Neuron (in vitro differentiated cells): ENCODE measurements around the gene TEX19.

Source experiments
- H2AFZ ChIP-seq: one replicate; pipeline ENCODE4 v1.6.1; 2013; ENCODE audit warnings: low read depth, mild to moderate bottlenecking, inconsistent platforms, low read length, moderate library complexity
- H3K27me3 ChIP-seq: one replicate; pipeline ENCODE4 v1.6.1; 2013; ENCODE audit warnings: low read length; ENCODE audit not compliant: insufficient read depth
- H3K36me3 ChIP-seq: one replicate; pipeline ENCODE4 v1.6.1; 2013; ENCODE audit warnings: low read length; ENCODE audit not compliant: insufficient read depth
- H3K4me1 ChIP-seq: one replicate; pipeline ENCODE4 v1.6.1; 2013; ENCODE audit warnings: low read length; ENCODE audit not compliant: insufficient read depth
- H3K4me3 ChIP-seq: 2 replicates; pipeline ENCODE4 v1.5.1; 2013; ENCODE audit warnings: mild to moderate bottlenecking, low read length, moderate library complexity
- H3K9me3 ChIP-seq: one replicate; pipeline ENCODE4 v1.6.1; 2013; ENCODE audit warnings: low read length

The TEX19 gene

DNA sequence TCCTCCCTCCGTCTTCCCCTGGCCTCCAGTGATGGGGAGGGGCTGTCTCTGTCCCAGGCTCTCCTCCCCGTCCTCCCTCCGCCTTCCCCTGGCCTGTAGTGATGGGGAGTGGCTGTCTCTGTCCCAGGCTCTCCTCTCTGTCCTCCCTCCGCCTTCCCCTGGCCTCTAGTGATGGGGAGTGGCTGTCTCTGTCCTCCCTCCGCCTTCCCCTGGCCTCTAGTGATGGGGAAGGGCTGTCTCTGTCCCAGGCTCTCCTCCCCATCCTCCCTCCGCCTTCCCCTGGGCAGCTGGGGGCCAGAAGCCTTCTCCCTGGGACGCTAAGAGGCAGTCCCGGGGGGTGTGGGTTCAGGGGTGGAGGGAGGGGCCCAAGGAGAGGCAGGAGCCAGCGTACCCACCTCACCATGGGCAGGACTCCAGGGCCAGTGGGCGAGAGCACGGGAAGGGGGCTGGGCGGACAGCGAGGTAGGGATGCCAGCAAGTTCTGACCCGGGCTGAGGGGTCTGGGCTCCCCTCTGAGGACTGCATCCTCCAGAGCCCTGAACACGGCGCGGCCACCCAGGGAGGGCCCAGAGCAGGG lies 27.3 kb downstream of the TEX19 start:
- Histone ChIP-seq H3K36me3 (peaks cover 5% of the 10 kb centered on the region), H3K27me3 (no peaks in the 10 kb centered on the region), H3K9me3 (no peaks in the 10 kb centered on the region), H2AFZ (no peak overlapping the region), H3K4me1 (peaks cover 23% of the 10 kb centered on the region), H3K4me3 (no peak overlapping the region)

DNA sequence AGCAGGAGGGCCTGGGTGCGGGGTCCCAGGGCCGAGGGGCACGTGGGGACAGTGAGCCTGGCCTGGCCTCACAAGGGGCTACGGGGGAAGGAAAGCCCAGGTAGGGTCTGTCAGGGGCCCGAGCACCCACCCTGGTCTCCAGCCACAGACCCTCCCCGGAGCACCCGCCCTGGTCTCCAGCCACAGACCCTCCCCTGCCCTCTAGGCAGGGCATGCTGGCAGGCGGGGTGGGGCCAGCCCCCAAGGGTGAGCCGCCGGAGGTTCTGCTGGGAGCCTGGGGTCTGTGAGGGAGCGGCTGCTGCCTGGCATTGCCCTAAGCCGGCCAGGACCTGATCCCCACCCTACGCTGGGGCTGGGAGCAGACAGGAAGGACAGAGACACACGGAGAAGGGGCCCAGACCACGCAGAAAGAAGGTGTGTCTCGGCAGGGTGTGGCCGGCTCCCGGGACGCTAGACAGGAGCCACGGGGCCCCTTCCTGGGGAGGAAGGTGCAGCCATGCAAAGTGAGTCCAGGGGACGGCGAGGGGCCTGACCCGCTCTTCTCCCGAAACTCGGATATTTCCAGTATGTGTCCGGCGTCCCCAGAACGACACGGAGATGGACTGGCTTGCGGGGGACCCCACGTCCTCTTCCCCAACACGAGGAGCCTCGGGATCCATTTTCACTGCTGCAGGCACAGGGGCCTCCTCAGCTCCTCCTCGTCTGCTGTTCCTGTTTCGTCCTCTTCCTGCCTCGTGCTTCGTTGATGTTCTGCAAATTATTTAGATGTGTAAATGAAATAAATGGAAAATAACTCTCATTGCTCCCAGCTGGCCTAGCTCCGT lies 28.0 kb downstream of the TEX19 start:
- H3K9me3 ChIP-seq = no peaks in the 10 kb centered on the region
- no peaks in the 10 kb centered on the region for H3K27me3 ChIP-seq
- no peak overlapping the region for H2AFZ ChIP-seq
- peaks cover 8% of the 10 kb centered on the region for H3K36me3 ChIP-seq
- peaks cover 23% of the 10 kb centered on the region for H3K4me1 ChIP-seq
- no peak overlapping the region for H3K4me3 ChIP-seq

DNA sequence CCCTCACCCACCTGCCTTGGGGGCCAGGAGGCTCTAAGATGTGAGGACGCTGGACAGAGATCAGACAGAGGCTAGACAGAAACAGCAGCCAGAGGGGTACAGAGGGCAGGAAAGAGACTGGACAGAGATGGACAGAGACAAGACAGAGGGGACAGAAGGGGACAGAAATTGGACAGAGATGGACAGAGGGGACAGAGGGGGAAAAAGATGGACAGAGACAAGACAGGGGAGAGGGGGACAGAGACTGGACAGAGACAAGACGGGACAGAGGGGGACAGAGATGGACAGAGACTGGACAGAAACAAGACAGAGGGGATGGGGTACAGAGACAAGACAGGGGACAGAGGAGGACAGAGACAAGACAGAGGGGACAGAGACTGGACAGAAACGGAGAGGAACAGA lies 28.7 kb downstream of the TEX19 start:
- no peaks in the 10 kb centered on the region for H3K27me3 ChIP-seq
- no peak overlapping the region for H2AFZ ChIP-seq
- H3K4me1 ChIP-seq = peaks cover 23% of the 10 kb centered on the region
- no peaks in the 10 kb centered on the region for H3K9me3 ChIP-seq
- peaks cover 14% of the 10 kb centered on the region for H3K36me3 ChIP-seq
- no peak overlapping the region for H3K4me3 ChIP-seq

DNA sequence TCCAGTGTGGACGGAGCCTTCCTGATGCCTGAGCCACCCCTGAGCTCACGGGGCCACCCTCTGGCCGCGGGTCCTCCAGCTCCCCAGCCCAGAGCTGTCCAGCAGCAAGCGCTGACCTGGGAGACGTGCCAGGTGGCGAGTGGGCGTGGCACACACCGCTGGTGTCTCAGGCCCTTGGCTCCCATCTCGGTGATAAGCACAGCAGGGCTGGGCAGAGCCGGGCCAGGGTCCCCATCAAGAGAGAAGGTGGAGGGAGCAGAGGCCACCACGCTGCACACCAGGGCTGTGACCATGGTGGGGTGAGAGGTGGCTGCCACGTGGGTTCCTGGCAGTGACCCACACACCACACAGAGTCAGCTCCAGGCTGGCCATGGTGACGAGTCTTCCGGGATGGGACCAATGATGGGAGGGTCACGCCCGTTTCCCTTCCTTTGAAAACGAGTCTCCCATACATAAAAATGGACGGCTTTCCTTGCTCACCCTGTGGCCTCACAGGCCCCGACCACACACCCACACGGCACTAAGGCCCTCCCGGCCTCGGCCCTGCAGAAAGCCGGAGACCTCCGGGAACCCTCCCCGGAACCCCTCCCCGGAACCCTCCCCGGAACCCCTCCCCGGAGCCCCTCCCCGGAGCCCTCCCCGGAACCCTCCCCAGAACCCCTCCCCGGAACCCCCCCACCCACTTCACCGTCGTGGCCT lies 29.3 kb downstream of the TEX19 start:
- Histone ChIP-seq H3K36me3 (peaks cover 20% of the 10 kb centered on the region), H2AFZ (no peak overlapping the region), H3K27me3 (no peaks in the 10 kb centered on the region), H3K9me3 (no peaks in the 10 kb centered on the region), H3K4me1 (peaks cover 23% of the 10 kb centered on the region), H3K4me3 (no peak overlapping the region)

DNA sequence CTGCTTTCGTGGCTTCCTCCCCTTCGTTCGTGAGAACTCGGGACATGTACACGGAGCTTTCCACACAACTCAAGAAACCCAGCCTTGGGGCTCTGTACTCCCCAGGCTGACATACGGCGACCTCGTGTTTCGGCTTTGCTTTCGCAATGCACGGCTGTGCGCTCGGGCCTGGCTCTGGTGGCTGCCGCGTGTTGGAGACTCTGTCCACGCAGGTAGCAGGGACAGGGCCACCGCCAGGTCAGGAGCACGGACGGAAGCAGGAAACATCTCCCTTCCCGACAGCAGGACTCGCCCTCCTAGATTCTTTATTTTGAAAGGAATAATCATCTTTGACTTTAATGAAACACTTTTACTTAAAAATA lies 29.9 kb downstream of the TEX19 start:
- H3K4me3 ChIP-seq = no peak overlapping the region
- H3K9me3 ChIP-seq = no peaks in the 10 kb centered on the region

DNA sequence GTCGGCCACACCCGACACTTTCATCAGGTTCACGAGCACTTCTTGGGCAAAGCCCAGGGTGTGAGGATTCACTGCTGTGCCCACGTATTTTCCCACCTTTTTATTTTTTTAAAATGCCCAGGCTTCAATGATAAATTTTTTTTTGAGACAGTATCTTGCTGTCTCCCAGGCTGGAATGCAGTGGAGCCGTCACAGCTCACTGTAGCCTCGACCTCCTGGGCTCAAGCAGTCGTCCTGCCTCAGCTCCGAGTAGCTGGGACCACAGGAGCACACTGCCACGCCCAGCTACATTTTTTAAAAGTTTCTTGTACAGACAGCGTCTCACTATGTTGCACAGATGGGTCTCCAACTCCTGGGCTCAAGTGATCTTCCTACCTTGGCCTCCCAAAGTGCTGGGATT lies 30.3 kb downstream of the TEX19 start:
- H3K4me3 ChIP-seq = no peak overlapping the region
- no peak overlapping the region for H2AFZ ChIP-seq
- H3K4me1 ChIP-seq = peaks cover 17% of the 10 kb centered on the region
- no peaks in the 10 kb centered on the region for H3K27me3 ChIP-seq
- H3K36me3 ChIP-seq = peaks cover 24% of the 10 kb centered on the region
- no peaks in the 10 kb centered on the region for H3K9me3 ChIP-seq

More for the DNA sequence above, 29.9 kb downstream of the TEX19 start:
- H3K36me3 ChIP-seq = peaks cover 21% of the 10 kb centered on the region
- H3K4me1 ChIP-seq = peaks cover 18% of the 10 kb centered on the region
- H3K27me3 ChIP-seq = no peaks in the 10 kb centered on the region
- H2AFZ ChIP-seq = no peak overlapping the region

DNA sequence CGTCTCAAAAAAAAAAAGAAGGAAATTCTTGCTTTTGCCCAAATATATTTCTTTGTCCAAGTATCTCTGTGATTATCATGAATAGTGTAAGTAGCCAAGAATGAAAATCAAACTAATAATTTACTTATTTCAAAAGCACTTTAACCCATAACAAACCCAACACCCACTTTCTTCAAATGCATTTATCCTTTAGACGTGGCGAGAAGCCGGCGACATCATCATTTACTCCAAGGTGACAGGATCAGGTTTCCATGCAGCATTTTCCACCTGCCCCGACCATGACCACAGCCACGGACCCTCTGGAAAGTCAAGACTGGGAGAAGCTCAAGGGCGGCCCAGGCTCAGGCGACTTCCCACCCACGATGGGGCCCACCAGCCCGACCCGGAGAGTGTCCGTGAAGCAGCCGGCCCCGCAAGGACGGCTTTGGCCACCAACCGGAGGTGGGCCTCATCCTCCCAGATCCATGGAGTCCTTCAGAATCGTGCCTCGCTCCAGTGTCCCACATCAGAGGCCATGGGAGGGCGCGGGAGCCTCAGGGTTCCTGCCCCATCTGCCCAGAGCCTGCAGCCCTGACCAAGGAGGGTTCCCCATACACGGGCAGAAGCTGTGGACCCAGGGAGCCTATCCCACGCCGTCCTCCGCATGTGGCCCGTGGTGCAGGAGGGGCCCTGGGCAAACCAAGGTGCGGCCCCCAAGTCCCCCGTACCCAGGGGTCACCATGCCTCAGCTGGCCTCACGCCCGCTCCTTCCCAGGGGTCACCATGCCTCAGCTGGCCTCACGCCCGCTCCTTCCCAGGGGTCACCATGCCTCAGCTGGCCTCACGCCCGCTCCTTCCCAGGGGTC lies 31.2 kb downstream of the TEX19 start:
- Histone ChIP-seq H3K4me3 (no peak overlapping the region), H3K4me1 (peaks cover 8% of the 10 kb centered on the region), H2AFZ (no peak overlapping the region), H3K36me3 (peaks cover 26% of the 10 kb centered on the region), H3K27me3 (no peaks in the 10 kb centered on the region), H3K9me3 (no peaks in the 10 kb centered on the region)

DNA sequence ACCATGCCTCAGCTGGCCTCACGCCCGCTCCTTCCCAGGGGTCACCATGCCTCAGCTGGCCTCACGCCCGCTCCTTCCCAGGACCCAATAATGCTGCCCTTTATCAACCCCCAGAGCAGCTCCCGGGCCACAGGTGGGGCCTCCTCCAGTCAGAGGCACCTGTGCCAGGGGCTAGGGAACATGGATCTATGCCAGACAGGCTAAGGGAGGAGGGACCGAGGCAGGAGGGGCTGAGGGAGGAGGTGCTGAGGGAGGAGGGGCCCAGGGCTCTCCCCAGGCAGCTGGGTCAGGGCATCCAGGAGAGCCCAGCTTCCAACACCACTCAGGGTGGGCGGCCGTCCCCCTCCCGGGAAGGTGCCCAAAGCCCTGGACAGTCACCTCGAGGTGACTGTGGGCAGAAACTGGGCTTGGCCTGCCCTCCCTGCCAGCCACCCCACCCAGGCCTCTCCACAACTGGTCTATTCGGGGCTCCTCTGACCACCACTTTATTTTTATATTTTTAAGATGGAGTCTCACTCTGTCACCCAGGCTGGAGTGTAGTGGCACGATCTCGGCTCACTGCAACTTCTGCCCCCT lies 31.9 kb downstream of the TEX19 start:
- no peaks in the 10 kb centered on the region for H3K27me3 ChIP-seq

DNA sequence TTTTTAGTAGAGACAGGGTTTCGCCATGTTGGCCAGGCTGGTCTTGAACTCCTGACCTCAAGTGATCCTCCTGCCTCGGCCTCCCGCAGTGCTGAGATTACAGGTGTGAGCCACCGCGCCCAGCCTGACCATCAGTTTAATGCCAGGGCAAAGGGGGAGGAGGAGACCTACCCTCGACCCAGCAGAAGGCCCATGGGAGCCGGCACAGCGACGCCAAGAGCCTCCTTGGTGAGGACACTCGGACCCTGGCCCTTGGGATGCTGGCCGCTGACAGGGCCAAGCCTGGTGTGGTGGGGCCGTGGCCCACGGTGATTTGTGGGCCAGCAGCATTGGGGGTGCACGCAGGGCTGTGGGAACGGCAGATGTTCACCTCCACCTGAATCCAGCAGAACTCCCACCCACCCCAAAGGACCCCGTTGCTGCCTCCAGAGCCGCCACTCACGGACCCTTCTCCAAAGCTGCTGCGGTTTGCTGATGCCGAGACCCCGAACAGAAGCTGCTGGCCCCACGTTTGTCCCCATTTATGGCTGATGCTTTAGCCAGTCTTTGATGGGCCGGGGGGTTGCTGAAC lies 32.5 kb downstream of the TEX19 start:
- Histone ChIP-seq H2AFZ (no peak overlapping the region), H3K4me1 (no peaks in the 10 kb centered on the region), H3K36me3 (peaks cover 26% of the 10 kb centered on the region), H3K9me3 (no peaks in the 10 kb centered on the region), H3K27me3 (no peaks in the 10 kb centered on the region), H3K4me3 (no peak overlapping the region)

More for the DNA sequence above, 31.9 kb downstream of the TEX19 start:
- peaks cover 26% of the 10 kb centered on the region for H3K36me3 ChIP-seq
- no peak overlapping the region for H2AFZ ChIP-seq
- peaks cover under 1% of the 10 kb centered on the region for H3K4me1 ChIP-seq
- H3K9me3 ChIP-seq = no peaks in the 10 kb centered on the region
- H3K4me3 ChIP-seq = no peak overlapping the region

DNA sequence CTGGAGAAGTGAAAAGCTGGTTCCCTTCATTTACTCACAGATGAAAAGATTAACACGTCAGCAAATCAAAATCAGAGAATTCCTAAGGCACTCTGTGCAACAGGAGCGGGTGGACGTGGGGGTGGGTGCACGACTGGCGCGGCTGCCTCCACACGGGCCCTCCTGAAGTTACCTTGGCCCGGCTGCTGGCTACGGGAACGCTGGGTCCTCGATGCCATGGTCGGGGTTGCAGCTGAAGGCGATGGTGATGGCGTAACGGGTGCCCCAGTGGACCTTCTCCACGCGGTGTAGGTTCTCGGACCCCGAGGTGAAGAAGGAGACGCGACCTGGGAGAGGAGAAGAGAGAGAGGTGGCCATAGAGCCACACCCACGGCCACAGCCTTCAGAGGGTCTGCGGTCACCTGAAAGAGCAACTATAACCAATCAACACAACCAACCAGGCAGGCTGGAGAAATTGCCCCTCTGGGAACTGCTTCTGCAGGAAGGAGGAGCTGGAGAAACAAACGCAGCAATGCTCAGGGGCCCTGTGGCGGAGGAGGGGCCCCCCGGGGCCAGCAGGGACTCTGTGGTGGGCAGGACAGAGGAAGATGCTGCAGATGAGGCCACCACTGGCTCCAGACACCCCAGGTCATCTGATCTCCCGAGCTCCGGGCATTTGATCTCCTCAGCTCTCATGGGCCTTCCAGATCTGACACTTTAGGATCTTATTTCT lies 33.3 kb downstream of the TEX19 start:
- no peaks in the 10 kb centered on the region for H3K4me1 ChIP-seq
- H3K4me3 ChIP-seq = no peak overlapping the region
- no peaks in the 10 kb centered on the region for H3K9me3 ChIP-seq
- no peak overlapping the region for H2AFZ ChIP-seq
- no peaks in the 10 kb centered on the region for H3K27me3 ChIP-seq
- H3K36me3 ChIP-seq = peaks cover 26% of the 10 kb centered on the region

DNA sequence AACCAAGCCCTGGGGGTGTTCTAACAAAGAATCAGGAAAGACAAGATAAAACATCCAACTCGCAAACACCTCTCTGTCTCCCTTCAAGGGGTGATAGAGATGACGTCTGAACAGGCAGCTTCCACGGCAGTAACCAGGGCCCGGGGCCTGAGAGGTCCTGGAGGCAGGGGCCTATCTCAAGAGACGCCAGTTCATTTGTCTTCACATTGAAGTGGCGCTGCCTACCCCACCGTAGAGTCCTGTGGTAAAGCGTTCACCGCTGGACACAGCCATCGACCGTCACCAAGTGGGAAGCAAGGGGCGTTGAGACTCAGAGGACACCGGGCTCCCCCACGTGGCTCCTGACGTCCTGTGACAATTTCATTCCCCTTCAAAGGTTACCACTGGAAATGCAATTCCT lies 33.9 kb downstream of the TEX19 start:
- Histone ChIP-seq H3K9me3 (no peaks in the 10 kb centered on the region), H3K4me3 (no peak overlapping the region), H2AFZ (no peak overlapping the region)

DNA sequence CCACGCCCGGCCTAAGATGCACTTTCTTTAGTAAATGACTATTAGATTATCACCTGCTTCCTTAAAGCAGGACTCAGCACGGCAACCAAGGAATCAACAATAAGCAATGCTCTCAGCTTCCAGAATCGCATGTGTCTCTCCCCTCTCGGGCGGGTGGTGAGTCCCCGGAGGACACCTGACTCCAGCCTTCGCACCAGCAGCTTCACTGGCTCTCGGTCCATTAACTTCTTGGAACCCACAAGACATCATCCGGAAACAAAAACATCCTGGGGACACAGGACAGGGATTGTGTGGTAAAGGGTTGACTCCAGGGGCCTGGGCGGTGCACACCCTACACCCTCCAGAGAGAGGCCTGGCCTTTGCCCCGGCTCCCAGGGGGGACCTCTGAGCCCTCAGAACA lies 35.2 kb downstream of the TEX19 start:
- no peaks in the 10 kb centered on the region for H3K27me3 ChIP-seq
- no peak overlapping the region for H3K4me3 ChIP-seq
- H3K9me3 ChIP-seq = no peaks in the 10 kb centered on the region
- no peaks in the 10 kb centered on the region for H3K4me1 ChIP-seq
- peaks cover 28% of the 10 kb centered on the region for H3K36me3 ChIP-seq
- H2AFZ ChIP-seq = no peak overlapping the region

More for the DNA sequence above, 33.9 kb downstream of the TEX19 start:
- no peaks in the 10 kb centered on the region for H3K27me3 ChIP-seq
- H3K36me3 ChIP-seq = peaks cover 26% of the 10 kb centered on the region
- no peaks in the 10 kb centered on the region for H3K4me1 ChIP-seq
